Measurements from ENCODE around the gene CCL19.

GRCh38 chr9:34723141-34723540, 32.1 kb upstream of the CCL19 start:
- TF ChIP-seq EZH2phosphoT487 (conservative IDR thresholded peaks at IDR 0.05; ENCODE audit: low read length) (no peak), CTCF (IDR thresholded peaks at IDR 0.05; ENCODE audit: insufficient read depth, low read length, poor library complexity, severe bottlenecking) (no peak)

Measured in SU-DHL-6 (cell line).